Tibial nerve (tissue), 4 donors: ENCODE results near the gene ERC2. TPM values are rescaled to one million over a fixed set of nuclear protein-coding genes. Genes with fewer than 3 reads are reported as not detected.

ENCODE experiments used
- DNase-seq, 2 donors: peaks; one replicate each; pipeline ENCODE4 v3.0.0-alpha.2; 2019; ENCODE audit warnings: low spot score in 2 of 2
- H3K27ac ChIP-seq, 4 donors: fragments of 200-600 bp; sonication (generic) in 3 of 4; one replicate each; pipeline ENCODE4 v1.5.1; 2017 to 2019; ENCODE audit warnings: mild to moderate bottlenecking in 1 of 4
- H3K27me3 ChIP-seq, 2 donors: fragments of 200-600 bp; sonication (generic) in 1 of 2; one replicate each; pipeline versions ENCODE4 v1.5.1 to v1.6.0; 2017 to 2019
- H3K36me3 ChIP-seq, 3 donors: fragments of 200-600 bp; sonication (generic); one replicate each; pipeline ENCODE4 v1.5.1; 2018 to 2019
- H3K4me1 ChIP-seq, 4 donors: fragments of 200-600 bp; sonication (generic) in 3 of 4; one replicate each; pipeline ENCODE4 v1.5.1; 2017 to 2019
- H3K4me3 ChIP-seq, 4 donors: fragments of 200-600 bp; sonication (generic) in 3 of 4; one replicate each; pipeline ENCODE4 v1.5.1; 2017 to 2019; ENCODE audit warnings: mild to moderate bottlenecking in 1 of 4, moderate library complexity in 1 of 4
- H3K9me3 ChIP-seq, 4 donors: fragments of 200-600 bp; sonication (generic) in 3 of 4; one replicate each; pipeline ENCODE4 v1.5.1; 2017 to 2019
- CTCF ChIP-seq, 5 experiments: fragments of 200-600 bp in 3 of 5; fragments of 450-650 bp in 2 of 5; sonication (generic) in 3 of 5; IDR thresholded peaks; one replicate each; pipeline ENCODE4 v1.5.1; 2016 to 2019; ENCODE audit warnings: antibody characterized with exemption in 5 of 5, mild to moderate bottlenecking in 3 of 5, moderate library complexity in 2 of 5
- EP300 ChIP-seq, 2 donors: sonication (generic); formaldehyde crosslinking; IDR thresholded peaks; one replicate each; pipeline ENCODE4 v1.6.1; 2017; ENCODE audit warnings: antibody characterized with exemption in 2 of 2, mild to moderate bottlenecking in 1 of 2
- POLR2A ChIP-seq, 2 donors: fragments of 450-650 bp; IDR thresholded peaks; one replicate each; pipeline ENCODE4 v1.6.1; 2017; ENCODE audit warnings: antibody characterized with exemption in 2 of 2, mild to moderate bottlenecking in 2 of 2, moderate library complexity in 2 of 2
- WGBS, 2 donors: methylation state at CpG; one replicate each; pipeline ENCODE4 v1.1.5; 2018; 5-methylcytosine and 5-hydroxymethylcytosine counted together
- total RNA-seq, 4 donors: library from RNA; depleted of rRNA; stranded (reverse); fragments of >200 nt; gene quantifications; one replicate each; pipeline ENCODE4 v1.1.0, GENCODE V29; 2016

The ERC2 gene
- total RNA-seq, 4 donors from 2014 or later = 0.84 to 0.98 (median 0.90) TPM; not detected in 1

GRCh38 chr3:56133423-56133822, 334.8 kb downstream of the ERC2 start:
- 93 to 94% methylated on average over 2 of the region's 2 CpGs for WGBS, 2 donors
- Histone ChIP-seq H3K4me1 (peaks cover 0 to 2% (median 0%) of the 10 kb centered on the region in 4 donors), H3K9me3 (no peaks in the 10 kb centered on the region), H3K27me3 (no peaks in the 10 kb centered on the region), H3K4me3 (no peak overlapping the region), H3K36me3 (no peaks in the 10 kb centered on the region), H3K27ac (no peak overlapping the region)
- TF ChIP-seq POLR2A (IDR thresholded peaks at IDR 0.05) (no peak), CTCF (IDR thresholded peaks at IDR 0.05) (no peak), EP300 (IDR thresholded peaks at IDR 0.05) (no peak)
- DNase-seq = no peak

- H3K4me3 ChIP-seq = no peak overlapping the region
- H3K27me3 ChIP-seq = no peaks in the 10 kb centered on the region
- DNase-seq = no peak
- H3K4me1 ChIP-seq = peaks cover 0 to 2% (median 0%) of the 10 kb centered on the region in 4 donors
- H3K27ac ChIP-seq = no peak overlapping the region
- H3K36me3 ChIP-seq = no peaks in the 10 kb centered on the region
- no peak for TF ChIP-seq EP300 (IDR thresholded peaks at IDR 0.05)
- H3K9me3 ChIP-seq = no peaks in the 10 kb centered on the region
- 82% methylated on average over 3 of the region's 3 CpGs for WGBS, 2 donors
Measured at GRCh38 chr3:56132762-56133161, 335.5 kb downstream of the ERC2 start.

GRCh38 chr3:56131974-56132590, 336.2 kb downstream of the ERC2 start:
- Histone ChIP-seq H3K27me3 (no peaks in the 10 kb centered on the region), H3K27ac (no peak overlapping the region), H3K4me3 (no peak overlapping the region), H3K9me3 (no peaks in the 10 kb centered on the region), H3K4me1 (peaks cover 0 to 2% (median 0%) of the 10 kb centered on the region in 4 donors), H3K36me3 (no peaks in the 10 kb centered on the region)
- 45 to 46% methylated on average over 3 of the region's 3 CpGs for WGBS, 2 donors
- no peak for DNase-seq
- TF ChIP-seq POLR2A (IDR thresholded peaks at IDR 0.05) = no peak
- TF ChIP-seq CTCF (IDR thresholded peaks at IDR 0.05) = no peak
- no peak for TF ChIP-seq EP300 (IDR thresholded peaks at IDR 0.05)

- Histone ChIP-seq H3K27ac (no peak overlapping the region), H3K4me3 (no peak overlapping the region), H3K36me3 (no peaks in the 10 kb centered on the region), H3K4me1 (peaks cover 0 to 7% (median 0%) of the 10 kb centered on the region in 4 donors), H3K27me3 (no peaks in the 10 kb centered on the region), H3K9me3 (no peaks in the 10 kb centered on the region)
- 70 to 83% methylated on average over 2 of the region's 2 CpGs for WGBS, 2 donors
- no peak for DNase-seq
- TF ChIP-seq CTCF (IDR thresholded peaks at IDR 0.05) = no peak
- TF ChIP-seq EP300 (IDR thresholded peaks at IDR 0.05) = no peak
- TF ChIP-seq POLR2A (IDR thresholded peaks at IDR 0.05) = no peak
Measured at GRCh38 chr3:56130036-56130435, 338.2 kb downstream of the ERC2 start.

GRCh38 chr3:56126632-56127031, 341.6 kb downstream of the ERC2 start:
- Histone ChIP-seq H3K36me3 (no peaks in the 10 kb centered on the region), H3K27me3 (no peaks in the 10 kb centered on the region), H3K4me3 (no peak overlapping the region), H3K4me1 (peaks cover 0 to 4% (median 0%) of the 10 kb centered on the region in 4 donors), H3K27ac (no peak overlapping the region), H3K9me3 (no peaks in the 10 kb centered on the region)
- TF ChIP-seq CTCF (IDR thresholded peaks at IDR 0.05) = no peak
- no peak for TF ChIP-seq POLR2A (IDR thresholded peaks at IDR 0.05)
- TF ChIP-seq EP300 (IDR thresholded peaks at IDR 0.05) = no peak
- DNase-seq = no peak
